PFSK-1 (cell line): ENCODE results near the gene SPIN1.

Experiments used
- POLR2AphosphoS5 ChIP-seq: IDR thresholded peaks from 2 replicates; pipeline ENCODE4 v1.6.1; 2012; ENCODE audit warnings: low read depth, mild to moderate bottlenecking, control low read depth, low read length, moderate library complexity
- REST ChIP-seq, 2 experiments: IDR thresholded peaks; 2 replicates each; pipeline versions ENCODE4 v1.6.1 to v1.8.0; 2011 to 2012; ENCODE audit warnings: low read depth in 2 of 2, low read length in 2 of 2, control low read depth in 1 of 2, inconsistent platforms in 1 of 2, mild to moderate bottlenecking in 1 of 2, moderate library complexity in 1 of 2; ENCODE audit not compliant: insufficient read depth in 1 of 2
- TAF1 ChIP-seq: IDR thresholded peaks from 2 replicates; pipeline ENCODE4 v1.6.1; 2012; ENCODE audit warnings: low read length, control low read depth, borderline replicate concordance; ENCODE audit not compliant: insufficient read depth

DNA sequence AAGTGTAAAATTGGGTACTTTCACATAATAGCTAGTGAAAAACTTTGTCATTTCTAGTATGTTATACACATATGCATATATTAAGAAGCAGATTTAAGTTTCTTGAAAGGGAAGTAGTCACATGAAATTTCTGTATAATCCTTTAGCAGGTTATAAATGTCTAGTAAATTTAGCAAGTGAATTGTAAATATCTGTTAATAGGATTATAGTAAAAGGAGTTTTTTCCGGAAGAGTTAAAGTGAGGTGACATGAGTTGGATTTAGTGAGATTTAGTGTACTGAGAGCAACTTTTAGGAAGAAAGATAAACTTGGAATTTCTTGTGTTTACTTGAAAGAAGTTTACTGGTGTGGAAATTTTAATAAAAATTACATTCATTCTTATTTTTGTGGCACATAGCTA lies 38.4 kb downstream of the SPIN1 start:
- no peak for TF ChIP-seq POLR2AphosphoS5
- TF ChIP-seq REST (IDR thresholded peaks at IDR 0.05; ENCODE audit: insufficient read depth in 1 of 2, low read depth in 2 of 2, low read length in 2 of 2): no peak
- TF ChIP-seq TAF1: no peak
